ENCODE measurements around the gene MYT1.

GRCh38 chr20:64119301-64119680, 45.0 kb upstream of the MYT1 start:
- TF ChIP-seq, protein P1, sequence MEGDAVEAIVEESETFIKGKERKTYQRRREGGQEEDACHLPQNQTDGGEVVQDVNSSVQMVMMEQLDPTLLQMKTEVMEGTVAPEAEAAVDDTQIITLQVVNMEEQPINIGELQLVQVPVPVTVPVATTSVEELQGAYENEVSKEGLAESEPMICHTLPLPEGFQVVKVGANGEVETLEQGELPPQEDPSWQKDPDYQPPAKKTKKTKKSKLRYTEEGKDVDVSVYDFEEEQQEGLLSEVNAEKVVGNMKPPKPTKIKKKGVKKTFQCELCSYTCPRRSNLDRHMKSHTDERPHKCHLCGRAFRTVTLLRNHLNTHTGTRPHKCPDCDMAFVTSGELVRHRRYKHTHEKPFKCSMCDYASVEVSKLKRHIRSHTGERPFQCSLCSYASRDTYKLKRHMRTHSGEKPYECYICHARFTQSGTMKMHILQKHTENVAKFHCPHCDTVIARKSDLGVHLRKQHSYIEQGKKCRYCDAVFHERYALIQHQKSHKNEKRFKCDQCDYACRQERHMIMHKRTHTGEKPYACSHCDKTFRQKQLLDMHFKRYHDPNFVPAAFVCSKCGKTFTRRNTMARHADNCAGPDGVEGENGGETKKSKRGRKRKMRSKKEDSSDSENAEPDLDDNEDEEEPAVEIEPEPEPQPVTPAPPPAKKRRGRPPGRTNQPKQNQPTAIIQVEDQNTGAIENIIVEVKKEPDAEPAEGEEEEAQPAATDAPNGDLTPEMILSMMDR (IDR thresholded peaks at IDR 0.05), result no peak
- TF ChIP-seq POLR2A (IDR thresholded peaks at IDR 0.05) (no peak), EP300 (IDR thresholded peaks at IDR 0.05) (no peak)

Data from tibial nerve (tissue), 4 donors.